Retina (tissue), 1 donor: ENCODE measurements around the gene CD58.

Experiments used
- DNase-seq: peaks from one replicate; pipeline ENCODE4 v3.0.0-alpha.2; 2016

Gene CD58

GRCh38 chr1:116465845-116466685, 104.8 kb downstream of the CD58 start:
- no peak for DNase-seq

GRCh38 chr1:116465477-116465844, 105.4 kb downstream of the CD58 start:
- DNase-seq: no peak
